Glutamatergic neuron (in vitro differentiated cells): ENCODE results near the gene L1TD1. TPM values are rescaled to one million over a fixed set of nuclear protein-coding genes. Genes with fewer than 3 reads are reported as not detected.
"Not testable (repeated sequence)": the region's sequence is repeated elsewhere in the genome, so short reads cannot be mapped to it uniquely, and the experiment has no call there.

Source experiments
- DNase-seq: peaks from one replicate; pipeline ENCODE4 v3.0.0; 2022
- H3K27ac Mint-ChIP-seq: one replicate; pipeline ENCODE4 v1.8.0; 2020; ENCODE audit warnings: mild to moderate bottlenecking, mixed read lengths, inconsistent platforms; ENCODE audit not compliant: unreplicated experiment
- H3K27me3 Mint-ChIP-seq: one replicate; pipeline ENCODE4 v1.8.0; 2020; ENCODE audit warnings: mild to moderate bottlenecking, moderate library complexity, mixed read lengths, inconsistent platforms; ENCODE audit not compliant: unreplicated experiment
- H3K36me3 Mint-ChIP-seq: one replicate; pipeline ENCODE4 v1.8.0; 2020; ENCODE audit warnings: mild to moderate bottlenecking, mixed read lengths, inconsistent platforms; ENCODE audit not compliant: unreplicated experiment
- H3K4me1 Mint-ChIP-seq: one replicate; pipeline ENCODE4 v1.8.0; 2020; ENCODE audit warnings: mild to moderate bottlenecking, low read depth, mixed read lengths, inconsistent platforms; ENCODE audit not compliant: unreplicated experiment
- H3K4me3 Mint-ChIP-seq: one replicate; pipeline ENCODE4 v1.8.0; 2020; ENCODE audit warnings: mild to moderate bottlenecking, mixed read lengths, inconsistent platforms; ENCODE audit not compliant: unreplicated experiment
- H3K9me3 Mint-ChIP-seq: one replicate; pipeline ENCODE4 v1.8.0; 2020; ENCODE audit warnings: mild to moderate bottlenecking, moderate library complexity, mixed read lengths, inconsistent platforms; ENCODE audit not compliant: unreplicated experiment
- total RNA-seq: library from RNA; stranded (reverse); fragmentation: NEBNext Ultra II Directional; extraction: Animal tissue kit (Norgen Biotek cat#: 25700); gene quantifications from one replicate; pipeline ENCODE4 v1.2.1, GENCODE V29; 2021; ENCODE audit not compliant: unreplicated experiment
- TF ChIP-seq, protein P1 (sequence below): fragments of 200-600 bp; sonication (generic); IDR thresholded peaks from one replicate; pipeline ENCODE4 v1.5.0; 2021; ENCODE audit not compliant: partially characterized antibody, unreplicated experiment

The L1TD1 gene
- total RNA-seq, 1 donor from 2014 or later: 1.8 TPM

DNA sequence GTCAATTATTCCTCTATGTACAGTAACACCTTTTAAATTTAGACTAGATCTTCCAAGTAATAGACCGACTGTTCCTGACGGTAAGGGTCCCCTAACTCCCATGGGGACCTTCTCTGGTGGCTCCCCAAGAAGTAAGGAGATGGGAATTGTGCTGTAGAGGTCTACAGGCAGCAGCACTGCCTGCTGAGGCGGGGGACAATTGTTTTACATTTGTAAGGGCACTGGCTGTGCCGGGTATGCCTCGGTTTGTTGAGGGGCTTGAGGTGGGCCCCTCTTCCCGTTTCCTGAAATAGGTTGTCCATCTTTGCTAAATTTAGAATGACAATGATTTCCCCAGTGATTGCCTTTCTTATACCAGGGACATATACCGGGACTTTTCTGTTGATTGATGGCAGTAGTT, 13.1 kb upstream of the L1TD1 start:
- no peak for DNase-seq
- Mint-ChIP-seq H3K27ac (no peak overlapping the region), H3K27me3 (no peaks in the 10 kb centered on the region), H3K9me3 (peaks cover 7% of the 10 kb centered on the region), H3K36me3 (no peaks in the 10 kb centered on the region), H3K4me1 (peaks cover 26% of the 10 kb centered on the region), H3K4me3 (no peak overlapping the region)
- TF ChIP-seq, protein P1, sequence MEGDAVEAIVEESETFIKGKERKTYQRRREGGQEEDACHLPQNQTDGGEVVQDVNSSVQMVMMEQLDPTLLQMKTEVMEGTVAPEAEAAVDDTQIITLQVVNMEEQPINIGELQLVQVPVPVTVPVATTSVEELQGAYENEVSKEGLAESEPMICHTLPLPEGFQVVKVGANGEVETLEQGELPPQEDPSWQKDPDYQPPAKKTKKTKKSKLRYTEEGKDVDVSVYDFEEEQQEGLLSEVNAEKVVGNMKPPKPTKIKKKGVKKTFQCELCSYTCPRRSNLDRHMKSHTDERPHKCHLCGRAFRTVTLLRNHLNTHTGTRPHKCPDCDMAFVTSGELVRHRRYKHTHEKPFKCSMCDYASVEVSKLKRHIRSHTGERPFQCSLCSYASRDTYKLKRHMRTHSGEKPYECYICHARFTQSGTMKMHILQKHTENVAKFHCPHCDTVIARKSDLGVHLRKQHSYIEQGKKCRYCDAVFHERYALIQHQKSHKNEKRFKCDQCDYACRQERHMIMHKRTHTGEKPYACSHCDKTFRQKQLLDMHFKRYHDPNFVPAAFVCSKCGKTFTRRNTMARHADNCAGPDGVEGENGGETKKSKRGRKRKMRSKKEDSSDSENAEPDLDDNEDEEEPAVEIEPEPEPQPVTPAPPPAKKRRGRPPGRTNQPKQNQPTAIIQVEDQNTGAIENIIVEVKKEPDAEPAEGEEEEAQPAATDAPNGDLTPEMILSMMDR: no peak

DNA sequence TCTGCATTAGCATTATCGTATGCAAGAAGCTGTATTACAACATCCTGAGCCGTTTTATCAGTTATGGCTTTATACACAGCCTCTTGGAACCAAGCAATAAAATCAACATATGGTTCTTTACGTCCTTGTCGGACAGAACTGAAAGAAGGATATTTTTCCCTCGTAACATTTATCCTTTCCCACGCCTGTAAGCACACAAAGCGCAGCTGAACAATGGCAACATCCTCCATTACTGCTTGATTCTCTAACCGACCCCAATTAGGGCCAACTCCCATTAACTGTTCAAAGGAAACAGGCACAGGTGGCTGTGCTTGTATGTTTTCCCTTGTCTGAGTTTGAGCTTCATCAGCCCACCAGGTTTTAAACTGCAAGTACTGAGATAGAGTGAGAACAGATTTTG, 12.5 kb upstream of the L1TD1 start:
- not testable (repeated sequence) for H3K9me3 Mint-ChIP-seq, H3K27ac Mint-ChIP-seq, DNase-seq, H3K4me3 Mint-ChIP-seq, H3K27me3 Mint-ChIP-seq, H3K36me3 Mint-ChIP-seq
- H3K4me1 Mint-ChIP-seq: peaks cover 26% of the 10 kb centered on the region

DNA sequence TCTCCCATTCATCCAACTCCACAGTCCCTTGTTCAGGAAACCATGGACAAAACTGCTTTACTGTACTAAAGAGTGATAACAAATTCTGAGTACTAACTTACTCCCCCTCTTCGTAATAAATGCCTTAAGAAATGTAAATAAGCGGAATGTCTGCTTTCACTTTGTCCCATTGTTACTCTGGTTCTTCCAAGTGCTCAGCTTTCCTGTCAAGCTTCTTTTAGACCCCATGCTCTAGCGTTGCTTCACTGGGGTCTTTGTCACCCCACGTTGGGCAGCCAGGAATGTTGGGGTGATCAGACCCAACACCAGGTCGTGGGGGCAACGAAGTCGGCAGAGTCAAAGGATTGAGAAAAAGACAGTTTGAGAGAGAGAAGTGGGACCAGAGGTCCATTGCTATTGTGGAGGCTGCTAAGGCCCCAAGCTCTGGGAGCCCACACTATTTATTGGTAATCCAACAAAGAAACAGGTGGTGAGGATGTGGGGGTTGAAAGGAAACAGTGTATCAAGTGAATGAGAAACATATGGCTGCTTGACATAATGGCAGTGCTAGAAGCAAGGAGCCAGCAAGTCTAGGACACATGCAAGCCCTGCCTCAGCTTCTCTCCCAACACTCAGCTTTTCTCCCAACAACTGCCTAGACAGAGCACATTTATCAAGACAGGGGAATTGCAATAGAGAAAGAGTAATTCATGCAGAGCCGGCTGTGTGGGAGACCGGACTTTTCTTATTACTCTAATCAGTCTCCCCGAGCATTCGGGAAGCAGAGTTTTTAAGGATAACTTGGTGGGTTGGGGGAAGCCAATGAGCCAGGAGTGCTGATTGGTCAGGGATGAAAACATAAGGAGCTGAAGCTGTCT, 11.3 kb upstream of the L1TD1 start:
- peaks cover 22% of the 10 kb centered on the region for H3K4me1 Mint-ChIP-seq
- peak overlapping the region; percentile 29 for H3K27ac Mint-ChIP-seq
- not testable (repeated sequence) for H3K27me3 Mint-ChIP-seq, H3K36me3 Mint-ChIP-seq, H3K9me3 Mint-ChIP-seq, H3K4me3 Mint-ChIP-seq, DNase-seq

DNA sequence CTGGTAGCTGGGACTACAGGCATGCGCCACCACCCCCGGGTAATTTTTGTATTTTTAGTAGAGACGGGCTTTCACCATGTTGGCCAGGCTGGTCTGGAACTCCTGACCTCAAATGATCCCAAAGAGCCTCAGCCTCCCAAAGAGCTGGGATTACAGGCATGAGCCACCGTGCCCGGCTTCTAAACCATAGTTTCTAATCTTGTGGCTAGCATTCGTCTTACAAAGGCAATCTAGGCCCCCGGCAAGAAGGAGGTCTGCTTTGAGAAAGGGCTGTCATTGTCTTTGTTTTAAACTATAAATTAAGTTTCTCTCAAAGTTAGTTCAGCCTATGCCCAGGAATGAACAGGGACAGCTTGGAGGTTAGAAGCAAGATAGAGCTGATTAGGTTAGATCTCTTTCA, 10.3 kb upstream of the L1TD1 start:
- no peak overlapping the region for H3K4me3 Mint-ChIP-seq
- no peaks in the 10 kb centered on the region for H3K36me3 Mint-ChIP-seq
- DNase-seq: no peak
- no peak overlapping the region for H3K27ac Mint-ChIP-seq
- H3K27me3 Mint-ChIP-seq: no peaks in the 10 kb centered on the region
- TF ChIP-seq, protein P1: no peak
- peaks cover 22% of the 10 kb centered on the region for H3K4me1 Mint-ChIP-seq
- H3K9me3 Mint-ChIP-seq: peaks cover 4% of the 10 kb centered on the region

DNA sequence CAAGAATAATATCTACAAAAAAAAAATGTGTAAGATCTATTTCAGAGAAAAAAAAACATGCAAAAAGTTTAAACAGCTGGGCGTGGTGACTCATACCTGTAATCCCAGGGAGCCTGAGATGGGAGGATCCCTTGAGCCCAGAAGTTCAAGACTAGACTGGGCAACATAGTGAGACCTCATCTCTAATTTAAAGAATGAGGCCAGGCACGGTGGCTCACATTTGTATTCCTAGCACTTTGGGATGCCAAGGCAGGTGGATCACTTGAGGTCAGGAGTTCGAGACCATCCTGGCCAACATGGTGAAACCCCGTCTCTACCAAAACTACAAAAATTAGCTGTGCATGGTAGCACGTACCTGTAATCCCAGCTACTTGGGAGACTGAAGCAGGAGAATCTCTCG, 9.4 kb upstream of the L1TD1 start:
- H3K36me3 Mint-ChIP-seq, H3K27ac Mint-ChIP-seq, H3K27me3 Mint-ChIP-seq, DNase-seq, H3K4me3 Mint-ChIP-seq, H3K9me3 Mint-ChIP-seq: not testable (repeated sequence)
- peaks cover 22% of the 10 kb centered on the region for H3K4me1 Mint-ChIP-seq

DNA sequence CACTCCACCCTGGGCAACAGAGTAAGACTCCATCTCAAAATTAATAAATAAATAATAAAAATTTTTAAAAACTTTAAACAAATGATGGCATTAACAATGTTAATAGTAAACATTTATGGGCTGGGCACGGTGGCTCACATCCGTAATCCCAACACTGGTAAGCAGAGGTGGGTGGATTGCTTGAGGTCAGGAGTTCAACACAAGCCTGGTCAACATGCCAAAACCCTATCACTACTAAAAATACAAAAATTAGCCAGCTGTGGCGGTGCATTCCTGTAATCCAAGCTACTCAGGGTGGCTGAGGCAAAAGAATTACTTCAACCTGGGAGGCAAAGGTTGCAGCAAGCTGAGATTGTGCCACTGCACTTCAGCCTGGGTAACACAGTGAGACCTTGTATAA, 9.0 kb upstream of the L1TD1 start:
- Mint-ChIP-seq H3K4me3 (no peak overlapping the region), H3K9me3 (peaks cover 4% of the 10 kb centered on the region), H3K27ac (no peak overlapping the region), H3K27me3 (no peaks in the 10 kb centered on the region), H3K4me1 (peaks cover 22% of the 10 kb centered on the region), H3K36me3 (no peaks in the 10 kb centered on the region)
- no peak for DNase-seq
- TF ChIP-seq, protein P1: no peak
